ENCODE measurements around the gene TRAF2. TPM values are rescaled to one million over a fixed set of nuclear protein-coding genes. Genes with fewer than 3 reads are reported as not detected.

Gene TRAF2
- total and polyA plus RNA-seq, 2 donors (not counting 1 experiment from before 2014, with no cell fraction given) = 25.5 to 54.5 TPM

- Histone ChIP-seq H3K27ac (ENCODE audit: low read length in 2 of 2) (no peak overlapping the region), H2AFZ (ENCODE audit: insufficient read depth, low read depth, low read length, poor library complexity, severe bottlenecking) (no peak overlapping the region), H4K20me1 (ENCODE audit: control insufficient read depth, insufficient read depth, low read length, poor library complexity, severe bottlenecking) (no peaks in the 10 kb centered on the region), H3K4me2 (replicated peaks; ENCODE audit: low read depth, low read length, poor library complexity, severe bottlenecking) (no peak overlapping the region), H3K79me2 (ENCODE audit: control insufficient read depth, insufficient read depth, low read length) (peaks cover 18% of the 10 kb centered on the region), H3K4me1 (ENCODE audit: control insufficient read depth in 2 of 2, insufficient read depth in 2 of 2, low read length in 2 of 2) (peaks cover 22 to 28% of the 10 kb centered on the region in 2 donors), H3K4me3 (ENCODE audit: control extremely low read depth in 1 of 5, extremely low read depth in 1 of 5, insufficient read depth in 1 of 5, low read depth in 2 of 5, low read length in 4 of 5) (no peak overlapping the region), H3K9me3 (ENCODE audit: control extremely low read depth in 1 of 3, control insufficient read depth in 2 of 3, insufficient read depth in 1 of 3, low read length in 2 of 3) (no peaks in the 10 kb centered on the region), H3K9ac (ENCODE audit: low read length) (no peak overlapping the region), H3K27me3 (replicated peaks in 1 of 4; ENCODE audit: control extremely low read depth in 1 of 4, control insufficient read depth in 3 of 4, insufficient read depth in 4 of 4, low read length in 3 of 4) (no peaks in the 10 kb centered on the region), H3K36me3 (replicated peaks in 1 of 2; ENCODE audit: control extremely low read depth in 1 of 2, control insufficient read depth in 1 of 2, extremely low read depth in 1 of 2, insufficient read depth in 2 of 2, low read length in 1 of 2) (no peaks in the 10 kb centered on the region)
- ChIA-PET CTCF (interaction anchor here (0.7 kb wide), 1 partner anchor 22 kb away, joined by 3 read pairs; no protein-coding TSS in a partner anchor), POLR2A (interaction anchor here (1.0 to 1.4 kb wide), 2 partner anchors 14 to 21 kb away, joined by 3 to 4 read pairs; partner anchors contain the start of gene EDF1)
- ATAC-seq (ENCODE audit: low read depth) = no peak
- no peak for DNase-seq
- Mint-ChIP-seq H3K9me3 (ENCODE audit: insufficient read depth) (no peaks in the 10 kb centered on the region), H3K4me1 (peaks cover 19% of the 10 kb centered on the region), H3K27ac (no peak overlapping the region), H3K27me3 (no peaks in the 10 kb centered on the region), H3K4me3 (no peak overlapping the region)
- no peak for TF ChIP-seq EZH2 (IDR thresholded peaks at IDR 0.05; ENCODE audit: borderline replicate concordance, insufficient read depth, low read depth, low read length, poor library complexity, severe bottlenecking)
- no peak for TF ChIP-seq CTCF (IDR thresholded peaks at IDR 0.05)
- 81% methylated on average over 10 of the region's 11 CpGs for WGBS (ENCODE audit: insufficient coverage)
- intact Hi-C loops (cut with micrococcal nuclease) = loop anchor here (10.0 kb wide), 1 partner anchor 324 kb away; the partner anchor contains the start of genes NDOR1, TMEM203 and TPRN
These were observed 5.7 kb upstream of the TRAF2 start for GRCh38 chr9:136880651-136881050.

- DNase-seq (peak; percentile 47), ATAC-seq (ENCODE audit: low read depth) (no peak)
- peak overlapping the region; percentile 84 for H3K4me3 Mint-ChIP-seq
- ChIA-PET POLR2A (interaction anchor here (0.6 to 1.4 kb wide), 6 partner anchors 15 to 85 kb away, joined by 3 to 11 read pairs (median 4); partner anchors contain the start of genes AJM1 and EDF1), CTCF (interaction anchor here (0.6 to 1.7 kb wide), 4 partner anchors 10 to 94 kb away, joined by 3 to 11 read pairs (median 4); partner anchors contain the start of gene AJM1)
- Histone ChIP-seq H3K4me1 (ENCODE audit: control insufficient read depth in 2 of 2, insufficient read depth in 2 of 2, low read length in 2 of 2) (peaks cover 22 to 30% of the 10 kb centered on the region in 2 donors), H3K4me2 (replicated peaks; ENCODE audit: low read depth, low read length, poor library complexity, severe bottlenecking) (peak overlapping the region; percentile 87), H3K27ac (ENCODE audit: low read length in 2 of 2) (peak overlapping the region; percentile 72 to 75), H3K79me2 (ENCODE audit: control insufficient read depth, insufficient read depth, low read length) (peaks cover 24% of the 10 kb centered on the region), H3K9ac (ENCODE audit: low read length) (peak overlapping the region; percentile 66), H2AFZ (ENCODE audit: insufficient read depth, low read depth, low read length, poor library complexity, severe bottlenecking) (peak overlapping the region; percentile 78), H3K9me3 (ENCODE audit: control extremely low read depth in 1 of 3, control insufficient read depth in 2 of 3, insufficient read depth in 1 of 3, low read length in 2 of 3) (no peaks in the 10 kb centered on the region), H4K20me1 (ENCODE audit: control insufficient read depth, insufficient read depth, low read length, poor library complexity, severe bottlenecking) (peaks cover 2% of the 10 kb centered on the region), H3K27me3 (replicated peaks in 1 of 4; ENCODE audit: control extremely low read depth in 1 of 4, control insufficient read depth in 3 of 4, insufficient read depth in 4 of 4, low read length in 3 of 4) (no peaks in the 10 kb centered on the region), H3K4me3 (ENCODE audit: control extremely low read depth in 1 of 5, extremely low read depth in 1 of 5, insufficient read depth in 1 of 5, low read depth in 2 of 5, low read length in 4 of 5) (peak overlapping the region in 4 of 5 experiments; percentile 44 to 60 (median 56)), H3K36me3 (replicated peaks in 1 of 2; ENCODE audit: control extremely low read depth in 1 of 2, control insufficient read depth in 1 of 2, extremely low read depth in 1 of 2, insufficient read depth in 2 of 2, low read length in 1 of 2) (no peaks in the 10 kb centered on the region)
- no peaks in the 10 kb centered on the region for H3K9me3 Mint-ChIP-seq (ENCODE audit: insufficient read depth)
- intact Hi-C loops (cut with micrococcal nuclease) = loop anchor here (1.0 to 10.0 kb wide), 5 partner anchors 15 to 323 kb away; partner anchors contain the start of genes EDF1, FBXW5, NDOR1 and PHPT1
- H3K4me1 Mint-ChIP-seq = peaks cover 19% of the 10 kb centered on the region
- no peaks in the 10 kb centered on the region for H3K27me3 Mint-ChIP-seq
- peak overlapping the region; percentile 85 for H3K27ac Mint-ChIP-seq
- WGBS (ENCODE audit: insufficient coverage) = 3% methylated on average over 8 of the region's 9 CpGs
- TF ChIP-seq EZH2 (IDR thresholded peaks at IDR 0.05; ENCODE audit: borderline replicate concordance, insufficient read depth, low read depth, low read length, poor library complexity, severe bottlenecking) (no peak), CTCF (IDR thresholded peaks at IDR 0.05) (no peak)
These were observed 4.6 kb upstream of the TRAF2 start for GRCh38 chr9:136881691-136882108.
